Parathyroid adenoma (tissue), 2 donors: Measurements from ENCODE around the gene CTNND2.

ENCODE experiments used
- H2AFZ ChIP-seq: fragments of 300-600 bp; sonication (generic); one replicate; pipeline ENCODE4 v1.7.0; 2017; ENCODE audit warnings: antibody characterized with exemption, mild to moderate bottlenecking
- H3K27ac ChIP-seq: fragments of 300-600 bp; sonication (generic); one replicate; pipeline ENCODE4 v1.7.0; 2017
- H3K27me3 ChIP-seq: fragments of 300-600 bp; sonication (generic); one replicate; pipeline ENCODE4 v1.7.0; 2017; ENCODE audit warnings: low read length; ENCODE audit not compliant: control insufficient read depth, insufficient read depth
- H3K36me3 ChIP-seq: fragments of 300-600 bp; sonication (generic); one replicate; pipeline ENCODE4 v1.7.0; 2017; ENCODE audit warnings: low read length; ENCODE audit not compliant: control insufficient read depth, insufficient read depth
- H3K4me1 ChIP-seq: fragments of 300-600 bp; sonication (generic); one replicate; pipeline ENCODE4 v1.7.0; 2017; ENCODE audit warnings: control low read depth
- H3K4me2 ChIP-seq: fragments of 300-600 bp; sonication (generic); one replicate; pipeline ENCODE4 v1.7.0; 2017; ENCODE audit warnings: low read length
- H3K4me3 ChIP-seq: fragments of 300-600 bp; sonication (generic); one replicate; pipeline ENCODE4 v1.7.0; 2017; ENCODE audit warnings: low read depth, low read length
- H3K79me2 ChIP-seq: fragments of 300-600 bp; sonication (generic); one replicate; pipeline ENCODE4 v1.7.0; 2017; ENCODE audit warnings: control low read depth
- H3K9ac ChIP-seq: fragments of 300-600 bp; sonication (generic); one replicate; pipeline ENCODE4 v1.7.0; 2017; ENCODE audit warnings: mild to moderate bottlenecking
- H3K9me3 ChIP-seq: fragments of 300-600 bp; sonication (generic); one replicate; pipeline ENCODE4 v1.7.0; 2017; ENCODE audit warnings: low read length; ENCODE audit not compliant: control insufficient read depth
- CTCF ChIP-seq: fragments of 300-600 bp; sonication (generic); IDR thresholded peaks from one replicate; pipeline ENCODE4 v1.7.0; 2017; ENCODE audit warnings: antibody characterized with exemption, mild to moderate bottlenecking
- donor health status: primary hyperparathyroidism.

The CTNND2 gene

GRCh38 chr5:11785771-11786352 lies 118.4 kb downstream of the CTNND2 start:
- Histone ChIP-seq H3K9ac (no peak overlapping the region), H3K4me1 (no peaks in the 10 kb centered on the region), H3K27ac (no peak overlapping the region), H3K79me2 (no peaks in the 10 kb centered on the region), H3K27me3 (no peaks in the 10 kb centered on the region), H3K36me3 (no peaks in the 10 kb centered on the region), H3K4me2 (no peak overlapping the region), H3K9me3 (no peaks in the 10 kb centered on the region), H2AFZ (no peak overlapping the region), H3K4me3 (no peak overlapping the region)
- TF ChIP-seq CTCF: no peak

- H3K9me3 ChIP-seq: no peaks in the 10 kb centered on the region
- no peak overlapping the region for H3K4me2 ChIP-seq
- H3K27ac ChIP-seq: no peak overlapping the region
- H3K27me3 ChIP-seq: no peaks in the 10 kb centered on the region
- H3K4me3 ChIP-seq: no peak overlapping the region
- H3K4me1 ChIP-seq: no peaks in the 10 kb centered on the region
- no peak overlapping the region for H3K9ac ChIP-seq
- H3K79me2 ChIP-seq: no peaks in the 10 kb centered on the region
- H3K36me3 ChIP-seq: no peaks in the 10 kb centered on the region
- H2AFZ ChIP-seq: no peak overlapping the region
- no peak for TF ChIP-seq CTCF
These were observed 123.5 kb downstream of the CTNND2 start for GRCh38 chr5:11780641-11781345.

GRCh38 chr5:11777096-11777495 lies 127.2 kb downstream of the CTNND2 start:
- Histone ChIP-seq H3K27ac (no peak overlapping the region), H3K36me3 (no peaks in the 10 kb centered on the region), H2AFZ (no peak overlapping the region), H3K4me1 (no peaks in the 10 kb centered on the region), H3K9ac (no peak overlapping the region), H3K9me3 (no peaks in the 10 kb centered on the region), H3K79me2 (no peaks in the 10 kb centered on the region), H3K4me3 (no peak overlapping the region), H3K4me2 (no peak overlapping the region), H3K27me3 (no peaks in the 10 kb centered on the region)
- no peak for TF ChIP-seq CTCF

- TF ChIP-seq CTCF: no peak
- H3K9ac ChIP-seq: no peak overlapping the region
- no peaks in the 10 kb centered on the region for H3K27me3 ChIP-seq
- H3K36me3 ChIP-seq: no peaks in the 10 kb centered on the region
- no peaks in the 10 kb centered on the region for H3K79me2 ChIP-seq
- no peak overlapping the region for H2AFZ ChIP-seq
- no peak overlapping the region for H3K4me3 ChIP-seq
- no peaks in the 10 kb centered on the region for H3K9me3 ChIP-seq
- H3K27ac ChIP-seq: no peak overlapping the region
- no peak overlapping the region for H3K4me2 ChIP-seq
- no peaks in the 10 kb centered on the region for H3K4me1 ChIP-seq
These were observed 133.9 kb downstream of the CTNND2 start for GRCh38 chr5:11770310-11770709.
